ENCODE measurements around the gene FCHSD1. TPM values are rescaled to one million over a fixed set of nuclear protein-coding genes. Genes with fewer than 3 reads are reported as not detected.

FCHSD1 gene
- total RNA-seq, 2 experiments from 2014 or later, result 31.9 to 55.3 TPM

DNA sequence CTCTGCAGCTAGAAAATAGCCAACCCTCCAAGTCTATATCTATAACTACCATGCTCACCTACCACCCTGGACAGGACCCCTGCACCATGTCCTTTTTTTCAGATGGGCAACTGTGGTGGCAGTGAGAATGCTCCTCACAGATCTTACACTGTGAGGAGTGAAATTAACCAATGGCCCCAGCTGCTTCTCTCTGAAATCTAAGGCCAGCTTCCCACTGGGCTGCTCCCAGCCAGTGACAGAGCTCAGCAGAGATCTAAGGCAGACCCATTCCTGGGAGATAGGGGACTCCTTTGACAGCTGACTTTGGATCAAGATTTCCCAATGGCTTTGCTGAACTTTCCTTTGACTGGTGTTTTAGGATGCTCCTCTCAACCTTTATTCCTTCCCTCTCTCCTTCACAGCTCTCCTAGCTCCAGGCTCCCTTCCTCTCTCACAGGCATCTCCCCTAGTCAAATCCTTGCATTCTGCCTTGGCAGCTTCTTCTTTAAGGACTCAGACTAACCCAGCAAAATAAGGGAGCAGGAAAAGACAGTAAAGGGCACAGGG is 32.5 kb upstream of the FCHSD1 start:
- no peak for DNase-seq (ENCODE audit: low spot score)
- Histone ChIP-seq H3K4me2 (ENCODE audit: low read length) (no peak overlapping the region), H4K20me1 (ENCODE audit: insufficient read depth, low read length) (no peaks in the 10 kb centered on the region), H2AFZ (ENCODE audit: low read length) (no peak overlapping the region), H3K9me3 (ENCODE audit: low read length) (no peaks in the 10 kb centered on the region), H3K4me3 (ENCODE audit: low read depth, low read length, poor library complexity, severe bottlenecking) (no peak overlapping the region), H3K36me3 (ENCODE audit: insufficient read depth, low read length) (no peaks in the 10 kb centered on the region), H3K4me1 (ENCODE audit: insufficient read depth, low read length, poor library complexity, severe bottlenecking) (peaks cover 5% of the 10 kb centered on the region), H3K79me2 (ENCODE audit: insufficient read depth, low read depth, low read length) (no peaks in the 10 kb centered on the region), H3K27ac (ENCODE audit: low read depth, low read length, poor library complexity, severe bottlenecking) (no peak overlapping the region), H3K9me2 (ENCODE audit: insufficient read depth, low read length) (no peaks in the 10 kb centered on the region)
- ChIA-PET CTCF (ENCODE audit: unreplicated experiment) (no interaction called here), POLR2A (interaction anchor here (0.6 kb wide), 2 partner anchors 116 to 409 kb away, joined by 4 to 7 read pairs; no protein-coding TSS in a partner anchor)
- TF ChIP-seq, protein P1, sequence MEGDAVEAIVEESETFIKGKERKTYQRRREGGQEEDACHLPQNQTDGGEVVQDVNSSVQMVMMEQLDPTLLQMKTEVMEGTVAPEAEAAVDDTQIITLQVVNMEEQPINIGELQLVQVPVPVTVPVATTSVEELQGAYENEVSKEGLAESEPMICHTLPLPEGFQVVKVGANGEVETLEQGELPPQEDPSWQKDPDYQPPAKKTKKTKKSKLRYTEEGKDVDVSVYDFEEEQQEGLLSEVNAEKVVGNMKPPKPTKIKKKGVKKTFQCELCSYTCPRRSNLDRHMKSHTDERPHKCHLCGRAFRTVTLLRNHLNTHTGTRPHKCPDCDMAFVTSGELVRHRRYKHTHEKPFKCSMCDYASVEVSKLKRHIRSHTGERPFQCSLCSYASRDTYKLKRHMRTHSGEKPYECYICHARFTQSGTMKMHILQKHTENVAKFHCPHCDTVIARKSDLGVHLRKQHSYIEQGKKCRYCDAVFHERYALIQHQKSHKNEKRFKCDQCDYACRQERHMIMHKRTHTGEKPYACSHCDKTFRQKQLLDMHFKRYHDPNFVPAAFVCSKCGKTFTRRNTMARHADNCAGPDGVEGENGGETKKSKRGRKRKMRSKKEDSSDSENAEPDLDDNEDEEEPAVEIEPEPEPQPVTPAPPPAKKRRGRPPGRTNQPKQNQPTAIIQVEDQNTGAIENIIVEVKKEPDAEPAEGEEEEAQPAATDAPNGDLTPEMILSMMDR (conservative IDR thresholded peaks at IDR 0.05; ENCODE audit: low read length), result no peak
- no peak for TF ChIP-seq EZH2phosphoT487 (IDR thresholded peaks at IDR 0.05; ENCODE audit: borderline replicate concordance, low read depth, low read length)
- intact Hi-C loops (cut with micrococcal nuclease; ENCODE audit: unreplicated experiment), result no loop called here
- no TSS peak for BruUV-seq (replicated peaks)

DNA sequence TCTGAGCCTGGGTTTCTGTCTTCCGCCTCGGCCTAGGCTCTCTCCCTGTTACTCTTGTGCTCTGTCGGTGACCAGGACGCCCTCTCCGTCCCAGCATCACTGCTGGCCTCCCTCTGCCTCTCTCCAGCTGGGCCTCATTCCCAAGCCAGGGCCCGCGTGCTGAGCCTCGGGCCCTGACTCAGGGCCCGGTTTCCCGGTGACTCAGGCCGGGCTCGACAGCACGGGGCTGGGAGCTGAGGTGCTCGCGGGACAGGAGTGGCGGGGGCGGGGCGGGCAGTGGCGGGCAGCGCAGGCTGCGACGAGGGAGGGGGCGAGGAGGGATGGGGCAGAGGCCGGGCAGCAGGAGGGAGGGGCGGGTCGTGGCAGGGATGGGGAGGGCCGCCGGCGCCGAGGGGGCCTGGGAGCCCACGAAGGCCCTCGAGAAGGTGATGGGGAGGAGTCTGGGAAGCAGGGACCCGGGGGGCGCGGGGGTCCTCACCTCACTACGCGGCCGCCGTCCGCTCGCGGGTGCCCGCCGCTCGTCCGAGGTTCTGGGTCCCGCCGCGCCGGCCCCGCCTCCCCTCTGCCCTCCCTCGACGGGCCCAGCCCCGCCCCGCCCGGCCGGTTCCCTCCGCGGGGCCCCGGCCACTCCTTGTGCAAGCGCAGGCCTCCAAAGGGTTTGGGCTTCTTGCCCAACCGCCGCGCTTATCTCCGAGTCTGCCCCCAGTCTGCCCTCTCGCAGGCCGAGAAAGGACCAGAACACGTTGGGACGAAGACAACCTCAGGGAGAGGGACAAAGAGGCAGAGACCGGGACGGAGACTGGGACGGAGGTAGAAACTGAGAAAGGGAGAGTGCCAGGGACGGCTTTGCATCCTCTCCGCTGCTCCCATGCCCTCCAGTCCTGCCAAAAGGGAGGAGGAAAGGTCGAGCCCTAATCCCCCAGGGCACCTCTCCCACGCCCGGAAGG is 30.8 kb upstream of the FCHSD1 start, which contains the start of gene ARAP3:
TSS of gene ARAP3 (minus strand) at position 536 of the 947 bp plus-strand sequence. CDS start 1,744 bp downstream, outside the sequence.
- ChIA-PET POLR2A (interaction anchor here (0.6 to 0.7 kb wide), 2 partner anchors 13 to 314 kb away, joined by 3 to 4 read pairs; no protein-coding TSS in a partner anchor), CTCF (ENCODE audit: unreplicated experiment) (interaction anchor here (1.0 kb wide), 1 partner anchor 10 kb away, joined by 3 read pairs; no protein-coding TSS in a partner anchor)
- Histone ChIP-seq H3K36me3 (ENCODE audit: insufficient read depth, low read length) (no peaks in the 10 kb centered on the region), H3K4me3 (ENCODE audit: low read depth, low read length, poor library complexity, severe bottlenecking) (no peak within 1 kb of the TSS), H3K79me2 (ENCODE audit: insufficient read depth, low read depth, low read length) (no peaks in the 10 kb centered on the region), H3K9me2 (ENCODE audit: insufficient read depth, low read length) (no peaks in the 10 kb centered on the region), H3K4me2 (ENCODE audit: low read length) (no peak within 1 kb of the TSS), H3K9me3 (ENCODE audit: low read length) (no peaks in the 10 kb centered on the region), H4K20me1 (ENCODE audit: insufficient read depth, low read length) (no peaks in the 10 kb centered on the region), H3K4me1 (ENCODE audit: insufficient read depth, low read length, poor library complexity, severe bottlenecking) (peaks cover 5% of the 10 kb centered on the region), H3K27ac (ENCODE audit: low read depth, low read length, poor library complexity, severe bottlenecking) (no peak within 1 kb of the TSS), H2AFZ (ENCODE audit: low read length) (no peak within 1 kb of the TSS)
- DNase-seq (ENCODE audit: low spot score), result no peak
- intact Hi-C loops (cut with micrococcal nuclease; ENCODE audit: unreplicated experiment), result no loop called here
- no peak for TF ChIP-seq EZH2phosphoT487 (IDR thresholded peaks at IDR 0.05; ENCODE audit: borderline replicate concordance, low read depth, low read length)
- TF ChIP-seq, protein P1 (conservative IDR thresholded peaks at IDR 0.05; ENCODE audit: low read length), result no peak
- BruUV-seq (replicated peaks), result no TSS peak

All from OCI-LY7 (cell line).